Measurements from ENCODE around the gene NKAIN1. TPM values are rescaled to one million over a fixed set of nuclear protein-coding genes. Genes with fewer than 3 reads are reported as not detected.
"Not testable (repeated sequence)": the region's sequence is repeated elsewhere in the genome, so short reads cannot be mapped to it uniquely, and the experiment has no call there.

NKAIN1 gene
- total RNA-seq, 4 donors from 2014 or later: not detected

GRCh38 chr1:31181515-31182343 is 58.0 kb downstream of the NKAIN1 start:
- DNase-seq (ENCODE audit: low spot score in 2 of 2): peak in 1 of 2 donors; percentile 36
- peaks cover 0 to 18% (median 7%) of the 10 kb centered on the region in 4 donors for H3K4me1 ChIP-seq
- WGBS, 2 donors: 9 to 18% methylated on average over 45 to 50 of the region's 52 CpGs
- no peak overlapping the region for H3K27ac ChIP-seq
- TF ChIP-seq POLR2A (IDR thresholded peaks at IDR 0.05): no peak
- TF ChIP-seq, protein P1, sequence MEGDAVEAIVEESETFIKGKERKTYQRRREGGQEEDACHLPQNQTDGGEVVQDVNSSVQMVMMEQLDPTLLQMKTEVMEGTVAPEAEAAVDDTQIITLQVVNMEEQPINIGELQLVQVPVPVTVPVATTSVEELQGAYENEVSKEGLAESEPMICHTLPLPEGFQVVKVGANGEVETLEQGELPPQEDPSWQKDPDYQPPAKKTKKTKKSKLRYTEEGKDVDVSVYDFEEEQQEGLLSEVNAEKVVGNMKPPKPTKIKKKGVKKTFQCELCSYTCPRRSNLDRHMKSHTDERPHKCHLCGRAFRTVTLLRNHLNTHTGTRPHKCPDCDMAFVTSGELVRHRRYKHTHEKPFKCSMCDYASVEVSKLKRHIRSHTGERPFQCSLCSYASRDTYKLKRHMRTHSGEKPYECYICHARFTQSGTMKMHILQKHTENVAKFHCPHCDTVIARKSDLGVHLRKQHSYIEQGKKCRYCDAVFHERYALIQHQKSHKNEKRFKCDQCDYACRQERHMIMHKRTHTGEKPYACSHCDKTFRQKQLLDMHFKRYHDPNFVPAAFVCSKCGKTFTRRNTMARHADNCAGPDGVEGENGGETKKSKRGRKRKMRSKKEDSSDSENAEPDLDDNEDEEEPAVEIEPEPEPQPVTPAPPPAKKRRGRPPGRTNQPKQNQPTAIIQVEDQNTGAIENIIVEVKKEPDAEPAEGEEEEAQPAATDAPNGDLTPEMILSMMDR (IDR thresholded peaks at IDR 0.05): peak; percentile 50 to 79 (median 63)
- H3K9me3 ChIP-seq: no peaks in the 10 kb centered on the region
- peak overlapping the region in 1 of 4 donors; percentile 38 for H3K4me3 ChIP-seq
- H3K27me3 ChIP-seq: peaks cover 0 to 30% of the 10 kb centered on the region in 2 donors
- H3K36me3 ChIP-seq: no peaks in the 10 kb centered on the region

DNA sequence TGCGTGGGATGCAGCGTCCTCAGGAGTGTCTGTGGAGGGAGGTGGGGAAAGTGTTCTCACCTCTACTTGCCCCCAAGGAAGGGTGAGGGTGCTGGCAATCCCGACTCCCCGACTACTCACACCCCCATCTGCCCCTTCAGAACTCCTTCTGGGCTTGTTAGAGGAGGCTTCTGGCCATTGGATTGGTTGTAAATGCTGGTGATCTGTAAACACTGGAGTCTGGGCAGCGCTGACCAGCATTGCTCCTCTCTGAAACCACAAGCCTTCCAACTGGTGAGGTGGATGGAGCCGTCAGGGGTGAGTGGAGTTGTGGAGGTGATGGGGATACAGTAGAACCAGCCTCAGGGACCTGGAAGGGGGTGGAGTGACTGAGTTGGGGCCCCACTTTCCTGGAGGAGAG is 59.3 kb downstream of the NKAIN1 start:
- Histone ChIP-seq H3K27me3 (peaks cover 0 to 30% of the 10 kb centered on the region in 2 donors), H3K4me1 (peaks cover 0 to 18% (median 7%) of the 10 kb centered on the region in 4 donors)
- WGBS, 2 donors: 79 to 84% methylated on average over 6 of the region's 6 CpGs

DNA sequence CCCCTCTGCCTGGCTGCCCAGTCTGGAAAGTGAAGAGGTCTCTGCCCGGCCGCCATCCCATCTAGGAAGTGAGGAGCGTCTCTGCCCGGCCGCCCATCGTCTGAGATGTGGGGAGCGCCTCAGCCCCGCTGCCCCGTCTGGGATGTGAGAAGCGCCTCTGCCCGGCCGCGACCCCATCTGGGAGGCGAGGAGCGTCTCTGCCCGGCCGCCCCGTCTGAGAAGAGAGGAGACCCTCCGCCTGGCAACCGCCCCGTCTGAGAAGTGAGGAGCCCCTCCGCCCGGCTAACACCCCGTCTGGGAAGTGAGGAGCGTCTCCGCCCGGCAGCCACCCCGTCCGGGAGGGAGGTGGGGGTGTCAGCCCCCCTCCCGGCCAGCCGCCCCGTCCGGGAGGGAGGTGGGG is 63.4 kb downstream of the NKAIN1 start:
- not testable (repeated sequence) for H3K9me3 ChIP-seq; H3K4me1 ChIP-seq; DNase-seq (ENCODE audit: low spot score in 2 of 2); H3K4me3 ChIP-seq; H3K36me3 ChIP-seq; H3K27ac ChIP-seq
- WGBS, 2 donors: 95 to 98% methylated on average over 21 to 26 of the region's 33 CpGs
- peaks cover 0 to 16% of the 10 kb centered on the region in 2 donors for H3K27me3 ChIP-seq

More for the DNA sequence above, 59.3 kb downstream of the NKAIN1 start:
- no peaks in the 10 kb centered on the region for H3K36me3 ChIP-seq
- H3K4me3 ChIP-seq: no peak overlapping the region
- H3K27ac ChIP-seq: no peak overlapping the region
- peaks cover 0 to 5% (median 0%) of the 10 kb centered on the region in 4 donors for H3K9me3 ChIP-seq
- TF ChIP-seq EP300 (IDR thresholded peaks at IDR 0.05) (no peak), POLR2A (IDR thresholded peaks at IDR 0.05) (no peak)
- TF ChIP-seq, protein P1 (IDR thresholded peaks at IDR 0.05): no peak
- no peak for DNase-seq (ENCODE audit: low spot score in 2 of 2)

DNA sequence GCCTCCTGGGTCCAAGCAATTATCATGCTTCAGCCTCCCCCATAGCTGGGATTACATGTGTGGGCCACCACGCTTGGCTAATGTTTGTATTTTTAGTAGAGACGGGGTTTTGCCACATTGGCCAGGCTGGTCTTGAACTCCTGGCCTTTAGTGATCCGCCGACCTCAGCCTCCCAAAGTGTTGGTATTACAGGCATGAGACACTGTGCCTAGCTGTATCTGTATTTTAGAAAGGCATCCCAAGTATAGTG is 69.3 kb downstream of the NKAIN1 start:
- no peaks in the 10 kb centered on the region for H3K27me3 ChIP-seq
- WGBS, 2 donors: 78 to 83% methylated on average over 4 of the region's 4 CpGs
- H3K36me3 ChIP-seq: no peaks in the 10 kb centered on the region
- H3K9me3 ChIP-seq: peaks cover 0 to under 1% (median 0%) of the 10 kb centered on the region in 4 donors
- H3K27ac ChIP-seq: peak overlapping the region in 3 of 4 donors; percentile 48 to 69 (median 56)
- no peak for DNase-seq (ENCODE audit: low spot score in 2 of 2)
- peaks cover 0 to 11% (median 0%) of the 10 kb centered on the region in 4 donors for H3K4me1 ChIP-seq
- H3K4me3 ChIP-seq: no peak overlapping the region
- TF ChIP-seq POLR2A (IDR thresholded peaks at IDR 0.05) (no peak), EP300 (IDR thresholded peaks at IDR 0.05) (no peak)

GRCh38 chr1:31166462-31166861 is 73.2 kb downstream of the NKAIN1 start:
- no peak for TF ChIP-seq EP300 (IDR thresholded peaks at IDR 0.05)
- Histone ChIP-seq H3K36me3 (no peaks in the 10 kb centered on the region), H3K27me3 (no peaks in the 10 kb centered on the region), H3K27ac (no peak overlapping the region), H3K9me3 (no peaks in the 10 kb centered on the region), H3K4me1 (peaks cover 0 to 14% (median 0%) of the 10 kb centered on the region in 4 donors), H3K4me3 (no peak overlapping the region)
- DNase-seq (ENCODE audit: low spot score in 2 of 2): no peak
- WGBS, 2 donors: 67 to 76% methylated on average over 6 to 8 of the region's 8 CpGs

DNA sequence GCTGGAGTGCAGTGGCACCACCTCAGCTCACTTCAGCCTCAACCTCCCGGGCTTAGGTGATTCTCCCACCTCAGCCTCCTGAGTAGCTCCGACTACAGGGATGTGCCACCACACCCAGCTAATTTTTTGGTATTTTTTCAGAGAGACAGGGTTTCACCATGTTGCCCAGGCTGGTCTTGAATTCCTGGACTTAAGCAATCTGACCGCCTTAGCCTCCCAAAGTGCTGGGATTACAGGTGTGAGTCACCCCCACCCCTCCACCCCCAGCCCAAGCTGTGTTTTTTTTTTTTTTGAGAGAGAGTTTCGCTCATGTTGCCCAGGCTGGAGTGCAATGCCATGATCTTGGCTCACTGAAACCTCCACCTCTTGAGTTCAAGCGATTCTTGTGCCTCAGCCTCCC is 75.4 kb downstream of the NKAIN1 start:
- peaks cover 0 to 3% (median 0%) of the 10 kb centered on the region in 4 donors for H3K4me1 ChIP-seq
- WGBS, 2 donors: 72 to 85% methylated on average over 5 of the region's 5 CpGs
- H3K36me3 ChIP-seq: no peaks in the 10 kb centered on the region
- H3K9me3 ChIP-seq: no peaks in the 10 kb centered on the region
- no peak overlapping the region for H3K4me3 ChIP-seq
- no peak for TF ChIP-seq EP300 (IDR thresholded peaks at IDR 0.05)
- TF ChIP-seq, protein P1 (IDR thresholded peaks at IDR 0.05): no peak
- TF ChIP-seq POLR2A (IDR thresholded peaks at IDR 0.05): no peak
- DNase-seq (ENCODE audit: low spot score in 2 of 2): no peak
- no peak overlapping the region for H3K27ac ChIP-seq
- H3K27me3 ChIP-seq: no peaks in the 10 kb centered on the region
